Fibroblast of skin of abdomen (primary cell): ENCODE measurements around the gene RSPH3.
"Not testable (repeated sequence)": the region's sequence is repeated elsewhere in the genome, so short reads cannot be mapped to it uniquely, and the experiment has no call there.

Source experiments
- DNase-seq: peaks from one replicate; pipeline ENCODE4 v3.0.0-alpha.2; 2013

The RSPH3 gene

GRCh38 chr6:158972241-158973233 lies 27.5 kb downstream of the RSPH3 start:
- peak; percentile 57 for DNase-seq

DNA sequence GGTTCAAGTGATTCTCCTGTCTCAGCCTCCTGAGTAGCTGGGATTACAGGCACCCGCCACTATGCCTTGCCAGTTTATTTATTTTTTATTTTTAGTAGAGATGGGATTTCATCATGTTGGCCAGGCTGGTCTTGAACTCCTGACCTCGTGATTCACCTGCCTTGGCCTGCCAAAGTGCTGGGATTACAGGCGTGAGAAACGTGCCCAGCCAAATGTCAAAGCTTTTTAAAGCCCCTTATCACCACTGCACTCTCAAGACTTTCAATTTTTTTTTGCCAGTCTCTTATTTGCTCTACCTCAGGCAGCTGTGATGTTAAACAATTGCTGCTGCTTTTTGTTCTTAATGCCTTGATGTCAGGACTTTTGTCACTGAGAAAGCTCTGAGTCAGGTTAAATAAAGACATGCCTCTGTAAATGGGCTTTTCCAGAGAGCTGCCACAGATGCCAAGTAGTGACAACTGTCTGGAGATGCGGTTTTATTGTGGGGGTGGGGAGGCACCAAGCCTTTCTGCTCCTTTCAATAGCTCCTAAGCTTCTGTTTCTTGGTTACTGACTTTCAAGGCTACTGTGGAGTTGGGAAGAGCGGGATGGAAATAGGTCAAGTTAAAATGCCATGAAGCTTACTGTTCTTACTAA lies 29.2 kb downstream of the RSPH3 start:
- no peak for DNase-seq

GRCh38 chr6:158969148-158969547 lies 30.9 kb downstream of the RSPH3 start:
- no peak for DNase-seq

DNA sequence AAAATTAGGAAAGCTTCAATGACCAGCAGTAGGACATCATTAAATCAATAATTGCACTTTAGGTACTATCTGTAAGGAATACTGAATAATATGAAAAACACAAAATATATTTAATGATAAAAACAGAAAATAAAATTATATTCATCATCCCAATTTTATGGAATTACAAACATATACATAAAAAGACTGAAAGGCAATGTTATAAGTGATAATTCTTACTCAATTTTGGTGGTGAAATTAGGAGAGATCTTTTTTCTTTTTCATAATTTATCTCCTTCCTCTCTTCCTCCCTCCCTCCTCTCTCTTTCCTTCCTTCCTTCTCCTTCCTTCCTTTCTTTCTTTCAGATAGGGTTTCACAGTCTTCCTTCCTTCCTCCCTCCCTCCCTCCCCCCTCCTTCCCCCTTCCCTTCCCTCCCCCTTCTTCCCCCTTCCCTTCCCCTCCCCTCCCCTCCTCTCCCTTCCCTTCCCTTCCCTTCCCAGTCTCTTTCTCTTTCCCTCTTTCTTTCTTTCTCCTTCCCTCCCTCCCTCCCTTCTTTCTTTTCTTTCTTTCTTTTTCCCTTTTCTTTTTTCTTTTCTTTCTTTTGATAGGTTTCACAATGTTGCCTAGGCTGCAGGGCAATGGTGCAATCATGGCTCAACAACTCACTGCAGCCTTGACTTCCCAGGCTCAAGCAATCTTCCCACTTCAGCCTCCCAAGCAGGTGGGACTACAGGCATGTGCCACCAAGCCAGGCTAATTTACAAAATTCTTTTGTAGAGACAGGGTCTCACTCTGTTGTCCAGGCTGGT lies 36.8 kb downstream of the RSPH3 start:
- peak; percentile 4 for DNase-seq

- peak; percentile 45 for DNase-seq
These were observed 37.6 kb downstream of the RSPH3 start for GRCh38 chr6:158962371-158962770.

DNA sequence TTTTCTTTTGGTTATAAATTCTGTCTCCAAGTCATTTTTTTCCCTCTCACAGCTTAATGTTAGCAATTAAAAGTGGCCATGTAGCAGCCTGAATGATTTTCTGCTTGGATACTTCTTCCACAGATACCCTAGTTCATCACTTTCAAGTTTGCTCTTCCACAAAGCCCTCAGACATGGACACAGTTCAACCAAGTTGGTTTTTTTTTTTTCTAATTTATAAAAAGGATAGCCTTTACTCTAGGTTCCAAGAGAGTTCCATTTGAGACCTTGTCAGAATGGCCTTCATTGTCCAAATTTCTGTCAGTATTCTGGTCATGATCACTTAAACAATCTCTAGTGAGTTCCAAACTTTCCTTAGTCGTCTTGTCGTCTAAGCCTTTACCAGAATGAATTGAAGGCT lies 40.0 kb downstream of the RSPH3 start:
- no peak for DNase-seq

DNA sequence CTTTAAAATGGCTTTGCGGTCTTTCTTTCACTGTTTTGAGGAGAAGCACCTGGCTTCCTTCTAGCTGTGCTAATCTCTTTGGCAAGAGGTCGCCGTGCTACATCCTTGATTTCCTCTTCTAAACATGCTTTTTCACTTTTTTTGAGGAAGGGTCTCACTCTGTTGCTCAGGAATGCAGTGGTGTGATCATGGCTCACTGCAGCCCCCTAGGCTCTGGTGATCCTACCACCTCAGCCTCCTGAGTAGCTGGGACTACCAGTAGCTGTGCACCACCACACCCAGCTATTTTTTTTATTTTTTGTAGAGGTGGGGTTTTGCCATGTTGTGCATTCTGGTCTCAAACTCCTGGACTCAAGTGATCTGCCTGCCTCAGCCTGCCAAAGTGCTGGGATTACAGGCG lies 40.5 kb downstream of the RSPH3 start:
- DNase-seq: no peak

DNA sequence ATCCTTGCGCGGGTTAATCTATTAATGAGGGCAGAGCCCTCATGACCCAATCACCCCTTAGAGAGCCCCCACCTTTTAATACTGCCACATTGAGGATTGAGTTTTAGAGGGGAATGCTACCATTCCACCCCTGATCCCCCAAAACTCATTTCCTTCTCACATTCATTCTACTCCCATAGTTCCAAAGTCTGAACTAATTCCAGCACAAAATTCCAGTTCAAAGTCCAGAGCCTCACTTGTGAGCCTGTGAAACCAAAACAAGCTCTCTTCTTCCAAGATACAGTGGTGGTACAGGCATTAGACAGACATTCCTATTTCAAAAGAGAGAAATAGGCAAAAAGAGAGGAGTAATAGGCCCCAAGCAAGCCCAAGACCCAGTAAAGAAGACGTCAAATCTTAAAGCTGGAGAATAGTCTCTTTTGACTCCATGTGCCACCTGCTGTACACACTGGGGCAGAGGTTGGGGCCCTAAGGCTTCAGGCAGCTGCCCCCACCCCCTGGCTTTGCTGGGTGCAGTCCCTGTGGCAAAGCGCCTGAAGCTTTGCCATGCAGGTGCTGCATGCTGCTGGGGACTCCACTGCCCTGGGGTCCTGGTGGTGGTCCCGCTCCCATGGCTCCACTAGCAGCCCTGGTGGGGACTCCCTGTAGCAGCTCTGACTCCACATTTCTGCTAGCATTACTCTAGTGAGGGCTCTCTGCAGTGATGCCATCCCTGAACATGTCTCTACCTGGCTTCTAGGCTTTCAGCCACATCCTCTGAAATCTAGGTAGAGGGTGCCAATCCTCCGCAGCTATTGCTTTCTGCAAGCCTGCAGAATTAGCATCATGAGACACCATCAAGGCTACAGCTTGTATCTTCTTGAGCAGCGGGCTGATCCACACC lies 41.3 kb downstream of the RSPH3 start:
- no peak for DNase-seq

GRCh38 chr6:158955255-158955654 lies 44.7 kb downstream of the RSPH3 start:
- DNase-seq: no peak

DNA sequence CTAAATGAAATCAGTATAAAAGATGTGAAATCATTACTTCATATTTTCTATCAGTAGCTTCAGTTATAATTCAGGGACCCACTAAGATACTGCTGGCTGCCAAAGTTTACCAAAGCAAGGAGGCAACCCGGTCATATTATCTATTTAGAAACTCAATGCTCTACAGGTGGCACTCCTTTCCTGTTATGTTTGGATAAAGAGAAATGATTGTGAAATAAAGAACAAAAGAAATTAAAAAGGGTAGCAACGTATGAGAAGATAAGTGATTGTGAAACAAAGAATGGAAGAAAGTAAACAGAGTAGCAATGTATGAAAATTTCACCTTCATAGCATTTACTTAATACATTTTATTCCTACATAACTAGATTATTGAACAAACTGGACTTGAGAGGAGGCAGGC lies 45.2 kb downstream of the RSPH3 start:
- no peak for DNase-seq

DNA sequence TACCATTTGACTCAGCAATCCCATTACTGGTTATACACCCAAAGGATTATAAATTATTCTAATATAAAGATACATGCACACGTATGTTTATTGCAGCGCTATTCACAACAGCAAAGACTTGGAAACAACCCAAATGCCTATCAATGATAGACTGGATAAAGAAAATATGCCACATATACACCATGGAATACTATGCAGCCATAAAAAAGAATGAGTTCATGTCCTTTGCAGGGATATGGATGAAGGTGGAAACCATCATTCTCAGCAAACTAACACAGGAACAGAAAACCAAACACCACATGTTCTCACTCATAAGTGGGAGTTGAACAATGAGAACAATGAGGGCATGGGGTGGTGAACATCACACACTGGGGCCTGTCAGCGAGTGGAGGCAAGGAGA lies 48.0 kb downstream of the RSPH3 start:
- not testable (repeated sequence) for DNase-seq

DNA sequence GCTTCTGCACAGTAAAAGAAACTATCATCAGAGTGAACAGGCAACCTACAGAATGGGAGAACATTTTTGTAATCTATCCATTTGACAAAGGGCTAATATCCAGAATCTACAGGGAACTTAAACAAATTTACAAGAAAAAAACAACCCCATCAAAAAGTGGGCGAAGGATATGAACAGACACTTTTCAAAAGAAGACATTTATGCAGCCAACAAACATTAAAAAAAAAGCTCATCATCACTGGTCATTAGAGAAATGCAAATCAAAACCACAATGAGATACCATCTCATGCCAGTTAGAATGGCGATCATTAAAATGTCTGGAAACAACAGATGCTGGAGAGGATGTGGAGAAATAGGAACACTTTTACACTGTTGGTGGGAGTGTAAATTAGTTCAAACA lies 48.4 kb downstream of the RSPH3 start:
- not testable (repeated sequence) for DNase-seq

GRCh38 chr6:158947284-158947683 lies 52.7 kb downstream of the RSPH3 start:
- no peak for DNase-seq

- DNase-seq: no peak
These were observed 56.5 kb downstream of the RSPH3 start for GRCh38 chr6:158943380-158944032.

GRCh38 chr6:158942349-158942748 lies 57.7 kb downstream of the RSPH3 start:
- DNase-seq: no peak

DNA sequence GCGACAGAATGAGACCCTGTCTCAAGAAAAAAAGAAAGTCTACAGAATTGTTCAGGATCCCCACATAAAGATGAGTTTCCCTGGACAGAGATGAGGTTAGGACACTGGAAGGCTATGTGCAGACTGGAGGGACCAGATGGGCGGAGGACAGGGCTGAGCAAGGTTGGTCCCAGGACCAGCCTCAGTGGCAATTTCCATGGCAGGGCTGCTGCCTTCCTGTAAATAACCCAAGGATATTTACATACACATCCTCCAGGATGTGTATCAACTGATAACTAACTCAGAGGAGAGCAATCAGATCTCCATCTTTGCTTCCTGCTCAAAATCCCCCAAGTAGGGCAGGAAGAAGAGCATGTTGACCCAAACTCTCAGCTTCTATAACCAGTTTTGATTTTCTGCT lies 58.8 kb downstream of the RSPH3 start:
- DNase-seq: no peak

GRCh38 chr6:158939255-158940159 lies 60.5 kb downstream of the RSPH3 start:
- no peak for DNase-seq

GRCh38 chr6:158938811-158939254 lies 61.2 kb downstream of the RSPH3 start:
- no peak for DNase-seq

GRCh38 chr6:158938220-158938619 lies 61.8 kb downstream of the RSPH3 start:
- no peak for DNase-seq

GRCh38 chr6:158934157-158934556 lies 65.8 kb downstream of the RSPH3 start:
- DNase-seq: no peak
